ENCODE data around the gene FBXO33.

FBXO33 gene

GRCh38 chr14:39393289-39393688 lies 38.9 kb downstream of the FBXO33 start:
- DNase-seq: no peak
- Histone ChIP-seq H3K27ac (no peak overlapping the region), H3K27me3 (replicated peaks) (no peaks in the 10 kb centered on the region), H3K4me3 (ENCODE audit: low read depth, low read length) (no peak overlapping the region), H3K36me3 (replicated peaks) (peaks cover 3% of the 10 kb centered on the region)
- TF ChIP-seq CTCF (IDR thresholded peaks at IDR 0.05; ENCODE audit: low read depth, low read length, missing control alignments): no peak
- in situ Hi-C loops (cut with HindIII; ENCODE audit: low pct_ligation_motif_present, low sequenced_read_pairs): no loop called here

GRCh38 chr14:39384177-39384576 lies 48.1 kb downstream of the FBXO33 start:
- in situ Hi-C loops (cut with HindIII; ENCODE audit: low pct_ligation_motif_present, low sequenced_read_pairs): no loop called here

GRCh38 chr14:39383741-39384140 lies 48.5 kb downstream of the FBXO33 start:
- DNase-seq: no peak
- in situ Hi-C loops (cut with HindIII; ENCODE audit: low pct_ligation_motif_present, low sequenced_read_pairs): no loop called here
- Histone ChIP-seq H3K36me3 (replicated peaks) (no peaks in the 10 kb centered on the region), H3K4me3 (ENCODE audit: low read depth, low read length) (no peak overlapping the region), H3K27me3 (replicated peaks) (no peaks in the 10 kb centered on the region), H3K27ac (no peak overlapping the region)
- no peak for TF ChIP-seq CTCF (IDR thresholded peaks at IDR 0.05; ENCODE audit: low read depth, low read length, missing control alignments)

More at GRCh38 chr14:39384177-39384576, 48.1 kb downstream of the FBXO33 start:
- Histone ChIP-seq H3K4me3 (ENCODE audit: low read depth, low read length) (no peak overlapping the region), H3K27ac (no peak overlapping the region), H3K36me3 (replicated peaks) (no peaks in the 10 kb centered on the region), H3K27me3 (replicated peaks) (no peaks in the 10 kb centered on the region)
- DNase-seq: no peak
- no peak for TF ChIP-seq CTCF (IDR thresholded peaks at IDR 0.05; ENCODE audit: low read depth, low read length, missing control alignments)

GRCh38 chr14:39383026-39383660 lies 49.1 kb downstream of the FBXO33 start:
- no peak for TF ChIP-seq CTCF (IDR thresholded peaks at IDR 0.05; ENCODE audit: low read depth, low read length, missing control alignments)
- Histone ChIP-seq H3K36me3 (replicated peaks) (no peaks in the 10 kb centered on the region), H3K27ac (no peak overlapping the region), H3K4me3 (ENCODE audit: low read depth, low read length) (no peak overlapping the region), H3K27me3 (replicated peaks) (no peaks in the 10 kb centered on the region)
- in situ Hi-C loops (cut with HindIII; ENCODE audit: low pct_ligation_motif_present, low sequenced_read_pairs): no loop called here
- DNase-seq: no peak

- in situ Hi-C loops (cut with HindIII; ENCODE audit: low pct_ligation_motif_present, low sequenced_read_pairs): no loop called here
- no peak for TF ChIP-seq CTCF (IDR thresholded peaks at IDR 0.05; ENCODE audit: low read depth, low read length, missing control alignments)
- Histone ChIP-seq H3K27ac (no peak overlapping the region), H3K4me3 (ENCODE audit: low read depth, low read length) (no peak overlapping the region), H3K36me3 (replicated peaks) (no peaks in the 10 kb centered on the region), H3K27me3 (replicated peaks) (no peaks in the 10 kb centered on the region)
- no peak for DNase-seq
These were observed 49.8 kb downstream of the FBXO33 start for GRCh38 chr14:39382463-39382862.

GRCh38 chr14:39381366-39381765 lies 50.9 kb downstream of the FBXO33 start:
- Histone ChIP-seq H3K27ac (no peak overlapping the region), H3K36me3 (replicated peaks) (no peaks in the 10 kb centered on the region), H3K27me3 (replicated peaks) (no peaks in the 10 kb centered on the region), H3K4me3 (ENCODE audit: low read depth, low read length) (no peak overlapping the region)
- in situ Hi-C loops (cut with HindIII; ENCODE audit: low pct_ligation_motif_present, low sequenced_read_pairs): no loop called here
- TF ChIP-seq CTCF (IDR thresholded peaks at IDR 0.05; ENCODE audit: low read depth, low read length, missing control alignments): no peak
- no peak for DNase-seq
